HepG2 (cell line): ENCODE results near the gene XAF1. TPM values are rescaled to one million over a fixed set of nuclear protein-coding genes. Genes with fewer than 3 reads are reported as not detected.

Source experiments
- AKAP8 ChIP-seq: sonication (generic); formaldehyde crosslinking; IDR thresholded peaks from 2 replicates; pipeline ENCODE4 v1.5.1; 2020; ENCODE audit warnings: mild to moderate bottlenecking, missing genetic modification reagents
- ASH2L ChIP-seq: fragments of 300-600, 200-600 bp; sonication (generic); IDR thresholded peaks from 2 replicates; pipeline ENCODE4 v1.7.0; 2017; ENCODE audit warnings: low read depth, mild to moderate bottlenecking, moderate library complexity, mixed read lengths, low read length; ENCODE audit not compliant: insufficient read length
- BRD4 ChIP-seq: sonication (generic); formaldehyde crosslinking; IDR thresholded peaks from 2 replicates; pipeline ENCODE4 v1.4.0; 2020; ENCODE audit warnings: missing genetic modification reagents
- HHEX ChIP-seq: IDR thresholded peaks from 2 replicates; pipeline ENCODE4 v1.6.1; 2016; ENCODE audit warnings: control low read depth
- HOXA5 ChIP-seq: sonication (generic); formaldehyde crosslinking; IDR thresholded peaks from 2 replicates; pipeline ENCODE4 v1.4.0; 2020; ENCODE audit warnings: missing genetic modification reagents
- KAT7 ChIP-seq: IDR thresholded peaks from 2 replicates; pipeline ENCODE4 v1.6.1; 2018; ENCODE audit warnings: borderline replicate concordance, missing compliant biosample characterization
- KDM6A ChIP-seq: IDR thresholded peaks from 2 replicates; pipeline ENCODE4 v1.6.1; 2016; ENCODE audit warnings: low read depth
- LCORL ChIP-seq, 2 experiments: fragments of 450-650 bp in 1 of 2; sonication (generic) in 1 of 2; formaldehyde crosslinking in 1 of 2; IDR thresholded peaks; 2 replicates each; pipeline versions ENCODE4 v1.5.0 to v1.6.1; 2017 to 2020; ENCODE audit warnings: antibody characterized with exemption in 1 of 2, missing genetic modification reagents in 1 of 2
- MIER2 ChIP-seq: IDR thresholded peaks from 2 replicates; pipeline ENCODE4 v1.6.1; 2016; ENCODE audit warnings: missing biosample characterization, missing genetic modification reagents
- NAIF1 ChIP-seq: sonication (generic); formaldehyde crosslinking; IDR thresholded peaks from 2 replicates; pipeline ENCODE4 v1.5.0; 2020; ENCODE audit warnings: mild to moderate bottlenecking, missing genetic modification reagents, borderline replicate concordance
- NONO ChIP-seq, 2 experiments: fragments of 450-650 bp in 1 of 2; sonication (generic) in 1 of 2; formaldehyde crosslinking in 1 of 2; IDR thresholded peaks in 1 of 2; conservative IDR thresholded peaks in 1 of 2; 2 replicates each; pipeline versions ENCODE4 v1.6.1 to v1.8.0; 2017 to 2022; ENCODE audit warnings: mild to moderate bottlenecking in 1 of 2, missing genetic modification reagents in 1 of 2, moderate library complexity in 1 of 2
- NPAS2 ChIP-seq: sonication (generic); formaldehyde crosslinking; IDR thresholded peaks from 2 replicates; pipeline ENCODE4 v1.8.0; 2022; ENCODE audit warnings: mild to moderate bottlenecking, missing genetic modification reagents, borderline replicate concordance
- RELA ChIP-seq: sonication (generic); formaldehyde crosslinking; IDR thresholded peaks from 2 replicates; pipeline ENCODE4 v1.4.0; 2020; ENCODE audit warnings: missing genetic modification reagents
- RFXANK ChIP-seq: IDR thresholded peaks from 2 replicates; pipeline ENCODE4 v1.6.1; 2016
- SIX4 ChIP-seq: sonication (generic); formaldehyde crosslinking; IDR thresholded peaks from 2 replicates; pipeline ENCODE4 v1.4.0; 2020; ENCODE audit warnings: missing genetic modification reagents
- STAG1 ChIP-seq: sonication (generic); formaldehyde crosslinking; IDR thresholded peaks from 2 replicates; pipeline ENCODE4 v1.4.0; 2020; ENCODE audit warnings: missing genetic modification reagents
- YY1 ChIP-seq: IDR thresholded peaks from 2 replicates; pipeline ENCODE4 v1.6.1; 2011; ENCODE audit warnings: low read length, low read depth, moderate library complexity, mild to moderate bottlenecking; ENCODE audit not compliant: insufficient read depth, insufficient replicate concordance
- ZBTB20 ChIP-seq: sonication (generic); formaldehyde crosslinking; IDR thresholded peaks from 2 replicates; pipeline ENCODE4 v1.8.1; 2023; ENCODE audit warnings: missing genetic modification reagents, low read depth, mild to moderate bottlenecking, borderline replicate concordance
- ZFX ChIP-seq: sonication (generic); formaldehyde crosslinking; IDR thresholded peaks from 2 replicates; pipeline ENCODE4 v1.4.0; 2020; ENCODE audit warnings: mild to moderate bottlenecking, low read depth, missing genetic modification reagents, moderate library complexity
- ZNF431 ChIP-seq: sonication (generic); formaldehyde crosslinking; IDR thresholded peaks from 2 replicates; pipeline ENCODE4 v1.9.0; 2022; ENCODE audit warnings: missing genetic modification reagents, low read depth, mild to moderate bottlenecking, borderline replicate concordance
- ZNF709 ChIP-seq: sonication (generic); formaldehyde crosslinking; IDR thresholded peaks from 2 replicates; pipeline ENCODE4 v1.5.0; 2020; ENCODE audit warnings: mild to moderate bottlenecking, missing genetic modification reagents
- polyA plus RNA-seq, 8 experiments: library from polyadenylated mRNA; depleted of rRNA in 3 of 8; stranded (reverse) in 7 of 8; unstranded in 1 of 8; fragments of >200 nt; fragmentation: Illumina TruSeq in 4 of 8; extraction: Trizol in 4 of 8; gene quantifications; 2 replicates each; pipeline versions ENCODE4 v1.2.1 to v1.2.3, GENCODE V29; 2011 to 2016; ENCODE audit warnings: low read depth in 4 of 8, missing spikeins in 1 of 8, mixed read lengths in 1 of 8; ENCODE audit not compliant: insufficient read depth in 1 of 8
- total RNA-seq, 5 experiments: library from RNA; depleted of rRNA; stranded (reverse); fragments of >200 nt; fragmentation: Illumina TruSeq; extraction: Trizol; gene quantifications; 2 replicates each; pipeline ENCODE4 v1.2.3, GENCODE V29; 2016; ENCODE audit warnings: low read depth in 1 of 5
- TF ChIP-seq, protein P1 (sequence below): sonication (generic); formaldehyde crosslinking; IDR thresholded peaks from 2 replicates; pipeline ENCODE4 v1.5.1; 2020; ENCODE audit warnings: missing genetic modification reagents, mild to moderate bottlenecking, borderline replicate concordance
- TF ChIP-seq, protein P2 (sequence below): sonication (generic); formaldehyde crosslinking; IDR thresholded peaks from 2 replicates; pipeline ENCODE4 v1.4.0; 2020; ENCODE audit warnings: low read depth, mild to moderate bottlenecking, missing genetic modification reagents
- TF ChIP-seq, protein P3 (sequence below): sonication (generic); formaldehyde crosslinking; IDR thresholded peaks from 2 replicates; pipeline ENCODE4 v1.4.0; 2020; ENCODE audit warnings: missing genetic modification reagents

The XAF1 gene
- total and polyA plus RNA-seq, 2 of the 13 experiments (the other 11 are each of a cell fraction or from before 2014, with no cell fraction given) = 1.2 to 2.4 TPM

DNA sequence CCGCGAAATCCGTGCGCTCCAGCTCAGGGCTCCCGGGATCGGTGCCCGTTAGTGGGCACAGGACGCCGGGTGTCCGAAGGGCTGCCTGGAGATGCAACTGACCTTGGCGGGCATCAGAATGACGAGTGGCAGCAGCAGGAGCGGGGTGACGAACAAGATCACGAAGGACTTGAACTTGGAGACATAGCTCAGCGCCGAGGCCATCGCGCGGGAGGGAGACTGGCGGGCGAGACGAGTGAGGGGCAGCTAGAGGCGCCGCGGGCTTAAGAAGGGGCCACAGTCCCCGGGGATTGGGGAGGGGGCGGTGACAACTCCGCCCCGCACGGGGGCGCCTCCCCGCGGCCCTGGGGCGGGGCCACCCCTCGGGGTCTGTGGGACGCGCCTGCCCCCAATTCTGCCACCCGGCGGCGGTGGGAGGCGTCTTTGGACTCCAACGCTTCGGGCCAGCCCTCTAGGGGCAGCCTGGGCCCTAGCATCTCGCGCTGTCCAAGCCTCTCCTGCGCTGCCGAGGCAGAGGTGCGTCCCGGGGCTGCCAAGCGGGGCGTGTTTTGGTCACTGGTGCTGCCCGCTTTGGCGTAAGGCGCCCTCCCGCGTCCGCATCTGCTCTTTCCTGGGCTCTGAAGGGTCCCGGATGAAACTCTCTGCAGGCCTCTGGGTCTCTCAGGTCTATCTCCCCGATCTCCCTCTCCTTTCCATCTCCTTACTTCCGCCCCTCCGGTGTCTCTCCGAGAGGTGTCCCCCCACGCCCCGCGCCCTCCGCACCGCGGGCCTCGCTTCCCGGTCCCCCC, 42.5 kb upstream of the XAF1 start, which contains the start of gene SLC13A5 (continued):
- TF ChIP-seq, protein P1, sequence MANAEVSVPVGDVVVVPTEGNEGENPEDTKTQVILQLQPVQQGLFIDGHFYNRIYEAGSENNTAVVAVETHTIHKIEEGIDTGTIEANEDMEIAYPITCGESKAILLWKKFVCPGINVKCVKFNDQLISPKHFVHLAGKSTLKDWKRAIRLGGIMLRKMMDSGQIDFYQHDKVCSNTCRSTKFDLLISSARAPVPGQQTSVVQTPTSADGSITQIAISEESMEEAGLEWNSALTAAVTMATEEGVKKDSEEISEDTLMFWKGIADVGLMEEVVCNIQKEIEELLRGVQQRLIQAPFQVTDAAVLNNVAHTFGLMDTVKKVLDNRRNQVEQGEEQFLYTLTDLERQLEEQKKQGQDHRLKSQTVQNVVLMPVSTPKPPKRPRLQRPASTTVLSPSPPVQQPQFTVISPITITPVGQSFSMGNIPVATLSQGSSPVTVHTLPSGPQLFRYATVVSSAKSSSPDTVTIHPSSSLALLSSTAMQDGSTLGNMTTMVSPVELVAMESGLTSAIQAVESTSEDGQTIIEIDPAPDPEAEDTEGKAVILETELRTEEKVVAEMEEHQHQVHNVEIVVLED (CRISPR knock-in tag) = peak; percentile 31; the same call in 1 of the 2 replicates
- TF ChIP-seq SIX4 (CRISPR knock-in tag) (0 out of 2 replicates have a peak, but pooled peaks have one; percentile 28), ASH2L (peak; percentile 58), ZNF431 (peak; percentile 59; the same call in 1 of the 2 replicates), YY1 (peak; percentile 75), ZFX (CRISPR knock-in tag) (peak; percentile 56), HOXA5 (CRISPR knock-in tag) (peak; percentile 93; the same call in 1 of the 2 replicates), KAT7 (CRISPR knock-in tag) (no peak; the same call in 1 of the 2 replicates), HHEX (CRISPR knock-in tag) (peak; percentile 53; the same call in 1 of the 2 replicates), RFXANK (no peak), ZBTB20 (CRISPR knock-in tag) (peak; percentile 40; the same call in 1 of the 2 replicates), RELA (CRISPR knock-in tag) (peak; percentile 52; the same call in 1 of the 2 replicates), BRD4 (CRISPR knock-in tag) (peak; percentile 75), STAG1 (peak; percentile 72), NPAS2 (0 out of 2 replicates have a peak, but pooled peaks have one; percentile 20), LCORL (IDR thresholded peaks at IDR 0.05) (no peak), LCORL (CRISPR knock-in tag; IDR thresholded peaks at IDR 0.05) (peak; percentile 99), MIER2 (CRISPR knock-in tag) (0 out of 2 replicates have a peak, but pooled peaks have one; percentile 14), ZNF709 (CRISPR knock-in tag) (peak; percentile 68; the same call in 1 of the 2 replicates), AKAP8 (CRISPR knock-in tag) (peak; percentile 71; the same call in 1 of the 2 replicates), KDM6A (CRISPR knock-in tag) (no peak), NONO (IDR thresholded peaks at IDR 0.05) (no peak), NONO (CRISPR knock-in tag; conservative IDR thresholded peaks at IDR 0.05) (peak; percentile 92), NAIF1 (CRISPR knock-in tag) (peak; percentile 75)
- TF ChIP-seq, protein P2, sequence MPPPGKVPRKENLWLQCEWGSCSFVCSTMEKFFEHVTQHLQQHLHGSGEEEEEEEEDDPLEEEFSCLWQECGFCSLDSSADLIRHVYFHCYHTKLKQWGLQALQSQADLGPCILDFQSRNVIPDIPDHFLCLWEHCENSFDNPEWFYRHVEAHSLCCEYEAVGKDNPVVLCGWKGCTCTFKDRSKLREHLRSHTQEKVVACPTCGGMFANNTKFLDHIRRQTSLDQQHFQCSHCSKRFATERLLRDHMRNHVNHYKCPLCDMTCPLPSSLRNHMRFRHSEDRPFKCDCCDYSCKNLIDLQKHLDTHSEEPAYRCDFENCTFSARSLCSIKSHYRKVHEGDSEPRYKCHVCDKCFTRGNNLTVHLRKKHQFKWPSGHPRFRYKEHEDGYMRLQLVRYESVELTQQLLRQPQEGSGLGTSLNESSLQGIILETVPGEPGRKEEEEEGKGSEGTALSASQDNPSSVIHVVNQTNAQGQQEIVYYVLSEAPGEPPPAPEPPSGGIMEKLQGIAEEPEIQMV (CRISPR knock-in tag) = peak; percentile 44; the same call in 1 of the 2 replicates
- TF ChIP-seq, protein P3, sequence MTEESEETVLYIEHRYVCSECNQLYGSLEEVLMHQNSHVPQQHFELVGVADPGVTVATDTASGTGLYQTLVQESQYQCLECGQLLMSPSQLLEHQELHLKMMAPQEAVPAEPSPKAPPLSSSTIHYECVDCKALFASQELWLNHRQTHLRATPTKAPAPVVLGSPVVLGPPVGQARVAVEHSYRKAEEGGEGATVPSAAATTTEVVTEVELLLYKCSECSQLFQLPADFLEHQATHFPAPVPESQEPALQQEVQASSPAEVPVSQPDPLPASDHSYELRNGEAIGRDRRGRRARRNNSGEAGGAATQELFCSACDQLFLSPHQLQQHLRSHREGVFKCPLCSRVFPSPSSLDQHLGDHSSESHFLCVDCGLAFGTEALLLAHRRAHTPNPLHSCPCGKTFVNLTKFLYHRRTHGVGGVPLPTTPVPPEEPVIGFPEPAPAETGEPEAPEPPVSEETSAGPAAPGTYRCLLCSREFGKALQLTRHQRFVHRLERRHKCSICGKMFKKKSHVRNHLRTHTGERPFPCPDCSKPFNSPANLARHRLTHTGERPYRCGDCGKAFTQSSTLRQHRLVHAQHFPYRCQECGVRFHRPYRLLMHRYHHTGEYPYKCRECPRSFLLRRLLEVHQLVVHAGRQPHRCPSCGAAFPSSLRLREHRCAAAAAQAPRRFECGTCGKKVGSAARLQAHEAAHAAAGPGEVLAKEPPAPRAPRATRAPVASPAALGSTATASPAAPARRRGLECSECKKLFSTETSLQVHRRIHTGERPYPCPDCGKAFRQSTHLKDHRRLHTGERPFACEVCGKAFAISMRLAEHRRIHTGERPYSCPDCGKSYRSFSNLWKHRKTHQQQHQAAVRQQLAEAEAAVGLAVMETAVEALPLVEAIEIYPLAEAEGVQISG (CRISPR knock-in tag) = peak; percentile 82
